Mucosa of stomach (tissue), 1 donor: ENCODE measurements around the gene GAREM1.

Source experiments
- H3K27me3 ChIP-seq: one replicate; pipeline ENCODE4 v1.7.0; 2013; ENCODE audit warnings: mild to moderate bottlenecking, low read length; ENCODE audit not compliant: control insufficient read depth, insufficient read depth
- H3K36me3 ChIP-seq: one replicate; pipeline ENCODE4 v1.7.0; 2013; ENCODE audit warnings: low read length; ENCODE audit not compliant: control insufficient read depth, insufficient read depth
- H3K4me1 ChIP-seq: one replicate; pipeline ENCODE4 v1.7.0; 2013; ENCODE audit warnings: mild to moderate bottlenecking, low read length; ENCODE audit not compliant: control insufficient read depth, insufficient read depth
- H3K4me3 ChIP-seq: one replicate; pipeline ENCODE4 v1.7.0; 2013; ENCODE audit warnings: low read length
- H3K9ac ChIP-seq: one replicate; pipeline ENCODE4 v1.7.0; 2013; ENCODE audit warnings: mild to moderate bottlenecking, low read length, moderate library complexity
- H3K9me3 ChIP-seq: one replicate; pipeline ENCODE4 v1.7.0; 2013; ENCODE audit warnings: mild to moderate bottlenecking, low read length, moderate library complexity; ENCODE audit not compliant: control insufficient read depth
- donor health status: Pancreatic carcinoma.

GAREM1 gene

DNA sequence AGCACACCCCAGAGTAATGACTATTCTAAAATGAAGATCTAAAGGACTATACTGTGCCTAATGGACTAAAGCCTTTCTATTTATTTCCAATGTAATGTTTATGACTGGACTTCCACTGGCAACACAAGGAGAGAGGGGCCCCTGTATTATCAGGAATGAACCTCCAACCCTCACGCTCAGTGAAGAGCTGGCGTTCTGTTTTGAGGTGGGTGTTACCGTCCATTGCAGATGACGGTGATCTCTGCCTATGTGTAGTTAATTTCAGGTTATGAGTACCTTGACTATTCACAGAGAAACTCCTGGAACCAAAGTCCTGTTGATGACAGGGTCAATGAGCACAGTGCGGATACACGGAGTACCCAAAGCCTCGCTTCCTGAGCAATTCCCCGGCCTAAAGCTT lies 195.5 kb downstream of the GAREM1 start:
- Histone ChIP-seq H3K36me3 (no peaks in the 10 kb centered on the region), H3K27me3 (no peaks in the 10 kb centered on the region), H3K4me3 (no peak overlapping the region), H3K4me1 (peaks cover 55% of the 10 kb centered on the region), H3K9me3 (no peaks in the 10 kb centered on the region), H3K9ac (no peak overlapping the region)

- no peak overlapping the region for H3K9ac ChIP-seq
- H3K36me3 ChIP-seq: no peaks in the 10 kb centered on the region
- no peaks in the 10 kb centered on the region for H3K9me3 ChIP-seq
- no peak overlapping the region for H3K4me3 ChIP-seq
- H3K27me3 ChIP-seq: no peaks in the 10 kb centered on the region
- peaks cover 52% of the 10 kb centered on the region for H3K4me1 ChIP-seq
Measured at GRCh38 chr18:32274307-32274706, 196.4 kb downstream of the GAREM1 start.

DNA sequence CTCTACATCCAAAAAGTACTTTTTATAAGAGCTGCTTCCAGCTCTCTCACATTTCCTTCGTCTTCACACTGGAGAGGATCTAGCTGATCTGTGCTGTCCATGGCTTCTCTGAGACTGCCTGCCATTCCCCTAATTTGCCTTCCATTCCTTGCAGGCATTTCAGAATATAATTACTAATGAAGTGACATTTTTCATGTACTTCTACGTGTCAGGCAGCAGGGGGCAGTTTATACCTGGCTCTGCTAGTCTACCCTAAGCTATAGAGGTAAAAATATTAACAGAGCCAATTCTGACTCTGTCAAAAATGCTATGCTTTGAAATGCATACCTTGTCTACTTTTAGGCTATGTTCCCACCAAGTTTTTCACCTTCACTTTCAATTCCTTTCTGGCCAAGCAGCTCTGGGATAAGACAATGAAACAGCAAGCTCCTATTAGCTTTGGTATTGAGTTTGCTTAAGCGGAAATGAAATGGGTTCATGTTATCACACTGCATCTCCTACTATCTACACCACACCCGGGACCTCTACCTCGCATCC lies 198.9 kb downstream of the GAREM1 start:
- H3K9ac ChIP-seq: no peak overlapping the region

GRCh38 chr18:32270341-32270740 lies 200.3 kb downstream of the GAREM1 start:
- H3K36me3 ChIP-seq: peaks cover 17% of the 10 kb centered on the region
- H3K4me3 ChIP-seq: no peak overlapping the region
- peaks cover 18% of the 10 kb centered on the region for H3K4me1 ChIP-seq
- H3K27me3 ChIP-seq: no peaks in the 10 kb centered on the region
- H3K9me3 ChIP-seq: no peaks in the 10 kb centered on the region
- no peak overlapping the region for H3K9ac ChIP-seq

More for the DNA sequence above, 198.9 kb downstream of the GAREM1 start:
- Histone ChIP-seq H3K36me3 (peaks cover 6% of the 10 kb centered on the region), H3K27me3 (no peaks in the 10 kb centered on the region), H3K4me3 (no peak overlapping the region), H3K4me1 (peaks cover 29% of the 10 kb centered on the region), H3K9me3 (no peaks in the 10 kb centered on the region)

DNA sequence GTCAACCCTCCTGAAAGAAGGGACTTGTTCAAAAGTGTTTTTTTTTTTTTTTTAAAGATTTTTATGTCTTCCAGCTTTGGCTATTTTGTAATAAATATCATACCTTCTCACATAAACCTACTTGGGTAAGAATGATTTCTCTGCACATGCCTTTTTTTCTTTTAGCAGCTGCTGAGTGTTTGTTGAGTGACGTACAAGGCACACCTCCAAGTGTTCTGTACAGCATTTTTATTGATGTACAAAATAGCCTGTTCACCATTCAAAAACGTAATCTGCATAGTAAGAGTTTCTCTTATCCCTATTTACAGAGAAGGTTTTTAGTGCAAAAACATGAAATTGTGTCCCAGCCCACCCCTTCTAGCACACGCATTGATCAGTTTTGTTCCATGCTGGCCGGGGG lies 203.2 kb downstream of the GAREM1 start:
- Histone ChIP-seq H3K4me1 (peaks cover 8% of the 10 kb centered on the region), H3K9ac (no peak overlapping the region), H3K27me3 (no peaks in the 10 kb centered on the region), H3K36me3 (peaks cover 17% of the 10 kb centered on the region), H3K9me3 (no peaks in the 10 kb centered on the region), H3K4me3 (no peak overlapping the region)

GRCh38 chr18:32264401-32264800 lies 206.3 kb downstream of the GAREM1 start:
- H3K4me1 ChIP-seq: no peaks in the 10 kb centered on the region
- peaks cover 17% of the 10 kb centered on the region for H3K36me3 ChIP-seq
- no peak overlapping the region for H3K4me3 ChIP-seq
- H3K9ac ChIP-seq: no peak overlapping the region
- no peaks in the 10 kb centered on the region for H3K27me3 ChIP-seq
- H3K9me3 ChIP-seq: no peaks in the 10 kb centered on the region

- Histone ChIP-seq H3K4me3 (no peak overlapping the region), H3K9ac (no peak overlapping the region), H3K9me3 (no peaks in the 10 kb centered on the region), H3K36me3 (peaks cover 13% of the 10 kb centered on the region), H3K4me1 (peaks cover 9% of the 10 kb centered on the region), H3K27me3 (no peaks in the 10 kb centered on the region)
Measured at GRCh38 chr18:32262092-32262491, 208.6 kb downstream of the GAREM1 start.

DNA sequence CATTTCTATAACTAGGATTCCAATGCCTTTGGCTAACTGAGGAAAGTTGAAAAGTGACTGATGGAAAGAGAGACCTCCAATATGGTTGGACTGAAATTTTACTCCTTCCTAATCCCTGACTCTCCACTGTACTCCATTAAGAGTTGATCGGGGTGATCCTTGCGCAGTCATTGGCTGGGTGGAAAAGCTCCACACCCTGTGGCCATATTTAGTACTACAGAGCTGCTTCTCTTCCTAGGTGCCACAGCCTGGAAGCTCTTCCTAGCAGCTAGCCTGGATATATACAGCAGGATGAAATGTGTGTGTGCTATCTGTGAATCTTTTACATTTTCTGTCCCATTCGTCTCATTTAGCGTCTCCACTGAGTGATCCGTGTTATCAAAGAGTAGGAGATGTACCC lies 209.7 kb downstream of the GAREM1 start:
- Histone ChIP-seq H3K4me1 (peaks cover 9% of the 10 kb centered on the region), H3K9me3 (no peaks in the 10 kb centered on the region), H3K36me3 (peaks cover 6% of the 10 kb centered on the region), H3K9ac (no peak overlapping the region), H3K4me3 (no peak overlapping the region), H3K27me3 (no peaks in the 10 kb centered on the region)

DNA sequence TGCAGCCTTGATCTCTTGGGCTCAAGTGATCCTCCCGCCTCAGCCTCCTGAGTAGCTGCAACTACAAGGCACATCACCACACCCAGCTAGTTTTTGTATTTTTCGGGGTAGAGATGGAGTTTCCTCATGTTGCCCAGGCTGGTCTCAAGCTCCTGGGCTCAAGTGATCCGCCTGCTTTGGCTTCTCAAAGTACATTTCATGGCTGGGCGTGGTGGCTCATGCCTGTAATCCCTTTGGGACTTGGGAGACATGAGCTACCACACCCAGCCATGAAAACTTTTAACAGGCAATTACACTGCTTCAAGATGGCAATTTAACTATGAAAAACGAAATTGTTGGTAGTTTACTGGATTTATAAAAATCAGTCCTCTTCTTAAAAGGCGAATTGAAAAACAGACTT lies 211.1 kb downstream of the GAREM1 start:
- Histone ChIP-seq H3K9me3 (no peaks in the 10 kb centered on the region), H3K9ac (no peak overlapping the region)

DNA sequence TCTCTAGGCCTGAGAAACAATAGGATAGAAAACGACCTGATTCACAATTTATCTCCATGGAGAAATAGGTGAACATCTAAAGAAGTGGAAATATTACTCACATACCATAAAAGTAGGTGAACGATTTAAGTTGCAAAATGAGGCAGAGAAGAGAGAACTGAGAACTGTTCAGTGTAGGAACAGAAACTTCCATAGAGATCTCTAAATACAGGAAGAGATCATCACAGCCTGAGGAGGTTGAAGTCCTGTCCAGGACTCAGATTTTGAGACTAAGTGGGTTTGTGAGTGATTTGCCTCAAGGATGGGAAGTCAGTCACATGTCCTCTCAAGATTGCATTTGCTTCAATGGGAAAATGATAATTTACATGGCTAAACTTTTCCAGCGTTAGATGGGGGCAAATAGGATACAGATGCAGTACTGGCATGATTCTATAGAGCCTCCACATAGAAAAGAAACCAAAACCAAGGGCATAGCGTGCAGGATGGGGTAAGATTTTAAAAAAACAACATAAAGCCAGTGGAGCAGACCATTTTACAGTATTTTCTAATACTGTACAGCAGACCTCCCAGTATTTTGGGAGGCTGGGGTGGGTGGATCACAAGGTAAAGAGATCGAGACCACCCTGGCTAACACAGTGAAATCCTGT lies 212.0 kb downstream of the GAREM1 start:
- no peak overlapping the region for H3K9ac ChIP-seq
- no peaks in the 10 kb centered on the region for H3K27me3 ChIP-seq
- H3K4me1 ChIP-seq: peaks cover 9% of the 10 kb centered on the region
- H3K4me3 ChIP-seq: no peak overlapping the region
- no peaks in the 10 kb centered on the region for H3K9me3 ChIP-seq
- H3K36me3 ChIP-seq: no peaks in the 10 kb centered on the region

More for the DNA sequence above, 211.1 kb downstream of the GAREM1 start:
- Histone ChIP-seq H3K36me3 (no peaks in the 10 kb centered on the region), H3K4me3 (no peak overlapping the region), H3K4me1 (peaks cover 9% of the 10 kb centered on the region), H3K27me3 (no peaks in the 10 kb centered on the region)

- no peaks in the 10 kb centered on the region for H3K27me3 ChIP-seq
- peaks cover 9% of the 10 kb centered on the region for H3K4me1 ChIP-seq
- no peak overlapping the region for H3K9ac ChIP-seq
- no peaks in the 10 kb centered on the region for H3K9me3 ChIP-seq
- no peaks in the 10 kb centered on the region for H3K36me3 ChIP-seq
- no peak overlapping the region for H3K4me3 ChIP-seq
Measured at GRCh38 chr18:32258148-32258547, 212.5 kb downstream of the GAREM1 start.

- H3K4me1 ChIP-seq: peaks cover 9% of the 10 kb centered on the region
- H3K36me3 ChIP-seq: no peaks in the 10 kb centered on the region
- H3K9me3 ChIP-seq: no peaks in the 10 kb centered on the region
- no peak overlapping the region for H3K9ac ChIP-seq
- no peaks in the 10 kb centered on the region for H3K27me3 ChIP-seq
- no peak overlapping the region for H3K4me3 ChIP-seq
Measured at GRCh38 chr18:32257084-32257785, 213.4 kb downstream of the GAREM1 start.
